ENCODE results near the gene CCDC92.

CCDC92 gene

DNA sequence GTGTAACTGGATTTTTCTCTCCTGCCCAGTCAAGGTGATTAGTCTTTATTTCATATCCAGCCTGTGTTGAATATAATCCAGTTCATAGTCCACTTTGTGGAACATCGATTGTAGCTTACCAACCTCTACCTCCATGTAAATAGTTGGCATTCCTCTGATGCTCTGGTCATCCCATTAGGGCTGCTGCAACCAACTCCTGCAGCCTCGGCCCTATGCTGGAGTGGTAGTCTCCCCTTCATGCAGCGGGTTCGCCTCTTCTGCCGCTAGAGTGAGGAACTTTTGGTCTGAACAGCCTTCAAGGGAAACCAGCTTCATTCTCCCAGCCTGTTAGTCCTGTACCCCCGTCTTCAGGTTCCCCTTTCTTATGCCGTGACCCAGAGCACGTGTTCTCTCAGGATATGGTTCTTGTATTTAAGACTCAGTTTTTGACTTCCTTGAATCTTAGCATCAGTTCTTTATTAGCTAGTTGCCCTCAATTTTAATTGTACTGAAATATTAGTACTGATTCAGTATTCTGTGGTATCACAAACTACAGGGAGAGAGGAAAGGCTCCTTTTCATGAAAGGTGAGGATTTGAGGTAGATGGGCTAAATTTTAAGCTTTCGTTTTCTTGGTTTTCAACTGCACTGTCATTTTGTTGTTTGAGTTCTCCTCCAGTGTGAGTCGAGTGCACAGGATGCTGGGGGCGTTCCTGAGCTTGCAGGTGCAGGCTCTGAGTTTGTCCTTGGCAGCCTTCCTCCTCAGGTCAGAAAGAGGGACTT, 33.6 kb upstream of the CCDC92 start:
- Histone ChIP-seq H3K36me3 (peaks cover 9 to 53% (median 20%) of the 10 kb centered on the region in 3 donors), H3K27ac (no peak overlapping the region), H3K9me3 (no peaks in the 10 kb centered on the region), H3K27me3 (no peaks in the 10 kb centered on the region), H3K4me1 (no peaks in the 10 kb centered on the region), H3K4me3 (no peak overlapping the region)
- DNase-seq = no peak
- intact Hi-C loops (cut with DNase I; ENCODE audit: low total_unique reads) = no loop called here
- TF ChIP-seq, protein P1, sequence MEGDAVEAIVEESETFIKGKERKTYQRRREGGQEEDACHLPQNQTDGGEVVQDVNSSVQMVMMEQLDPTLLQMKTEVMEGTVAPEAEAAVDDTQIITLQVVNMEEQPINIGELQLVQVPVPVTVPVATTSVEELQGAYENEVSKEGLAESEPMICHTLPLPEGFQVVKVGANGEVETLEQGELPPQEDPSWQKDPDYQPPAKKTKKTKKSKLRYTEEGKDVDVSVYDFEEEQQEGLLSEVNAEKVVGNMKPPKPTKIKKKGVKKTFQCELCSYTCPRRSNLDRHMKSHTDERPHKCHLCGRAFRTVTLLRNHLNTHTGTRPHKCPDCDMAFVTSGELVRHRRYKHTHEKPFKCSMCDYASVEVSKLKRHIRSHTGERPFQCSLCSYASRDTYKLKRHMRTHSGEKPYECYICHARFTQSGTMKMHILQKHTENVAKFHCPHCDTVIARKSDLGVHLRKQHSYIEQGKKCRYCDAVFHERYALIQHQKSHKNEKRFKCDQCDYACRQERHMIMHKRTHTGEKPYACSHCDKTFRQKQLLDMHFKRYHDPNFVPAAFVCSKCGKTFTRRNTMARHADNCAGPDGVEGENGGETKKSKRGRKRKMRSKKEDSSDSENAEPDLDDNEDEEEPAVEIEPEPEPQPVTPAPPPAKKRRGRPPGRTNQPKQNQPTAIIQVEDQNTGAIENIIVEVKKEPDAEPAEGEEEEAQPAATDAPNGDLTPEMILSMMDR (IDR thresholded peaks at IDR 0.05) = no peak

DNA sequence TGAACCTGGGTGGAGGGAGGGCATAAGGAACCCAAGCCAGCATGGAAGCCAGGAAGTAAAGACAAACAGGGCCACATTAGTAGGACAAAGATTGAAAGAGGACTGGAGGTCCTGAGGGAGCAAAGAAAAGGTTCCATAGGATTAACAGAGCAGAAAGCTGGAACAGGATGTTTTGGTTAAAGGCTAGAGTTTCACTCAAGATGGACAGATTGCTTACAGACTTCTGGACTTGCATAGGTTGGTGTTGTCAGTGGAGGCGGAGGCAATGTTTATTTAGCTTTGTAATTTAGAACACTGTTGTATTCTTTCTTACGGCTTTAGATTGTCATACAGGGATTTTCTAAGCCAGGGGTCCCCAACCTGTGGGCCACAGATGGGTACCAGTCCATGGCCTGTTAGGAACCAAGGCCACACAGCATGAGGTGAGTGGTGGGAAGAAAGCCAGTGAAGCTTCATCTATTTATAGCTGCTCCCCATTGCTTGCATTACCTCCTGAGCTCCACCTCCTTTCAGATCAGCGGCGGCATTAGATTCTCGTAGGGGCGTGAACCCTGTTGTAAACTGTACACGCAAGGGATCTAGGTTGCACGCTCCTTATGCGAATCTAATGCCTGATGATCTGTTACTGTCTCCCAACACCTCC, 31.7 kb upstream of the CCDC92 start:
- no peak overlapping the region for H3K27ac ChIP-seq
- DNase-seq = no peak
- H3K27me3 ChIP-seq = no peaks in the 10 kb centered on the region
- H3K9me3 ChIP-seq = no peaks in the 10 kb centered on the region
- peaks cover 0 to 55% (median 14%) of the 10 kb centered on the region in 3 donors for H3K36me3 ChIP-seq
- TF ChIP-seq, protein P1 (IDR thresholded peaks at IDR 0.05) = no peak
- H3K4me3 ChIP-seq = no peak overlapping the region
- H3K4me1 ChIP-seq = no peaks in the 10 kb centered on the region
- intact Hi-C loops (cut with DNase I; ENCODE audit: low total_unique reads) = no loop called here

DNA sequence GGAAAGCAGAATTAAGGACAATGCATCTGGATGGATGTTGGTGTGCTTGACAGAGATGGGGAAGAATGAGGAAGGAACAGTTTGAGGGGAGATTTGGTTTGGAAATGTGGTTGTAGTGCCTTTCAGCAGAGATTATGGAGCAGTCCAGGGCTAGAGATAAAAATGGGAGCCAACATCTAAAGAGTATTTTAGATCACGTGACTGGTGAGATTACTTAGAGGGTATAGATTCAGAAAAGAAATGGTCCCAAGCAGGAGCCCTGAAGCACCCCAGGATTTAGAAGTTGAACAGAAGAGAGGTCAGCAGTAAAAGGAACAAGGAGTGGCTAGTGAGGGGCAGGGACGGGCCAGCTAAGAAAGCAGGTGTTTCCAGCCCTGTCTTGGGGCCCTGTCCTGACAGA, 30.0 kb upstream of the CCDC92 start:
- Histone ChIP-seq H3K9me3 (no peaks in the 10 kb centered on the region), H3K27ac (no peak overlapping the region), H3K4me3 (no peak overlapping the region), H3K36me3 (peaks cover 8 to 65% (median 26%) of the 10 kb centered on the region in 3 donors), H3K27me3 (no peaks in the 10 kb centered on the region), H3K4me1 (no peaks in the 10 kb centered on the region)
- TF ChIP-seq, protein P1 (IDR thresholded peaks at IDR 0.05) = no peak
- intact Hi-C loops (cut with DNase I; ENCODE audit: low total_unique reads) = no loop called here
- no peak for DNase-seq

DNA sequence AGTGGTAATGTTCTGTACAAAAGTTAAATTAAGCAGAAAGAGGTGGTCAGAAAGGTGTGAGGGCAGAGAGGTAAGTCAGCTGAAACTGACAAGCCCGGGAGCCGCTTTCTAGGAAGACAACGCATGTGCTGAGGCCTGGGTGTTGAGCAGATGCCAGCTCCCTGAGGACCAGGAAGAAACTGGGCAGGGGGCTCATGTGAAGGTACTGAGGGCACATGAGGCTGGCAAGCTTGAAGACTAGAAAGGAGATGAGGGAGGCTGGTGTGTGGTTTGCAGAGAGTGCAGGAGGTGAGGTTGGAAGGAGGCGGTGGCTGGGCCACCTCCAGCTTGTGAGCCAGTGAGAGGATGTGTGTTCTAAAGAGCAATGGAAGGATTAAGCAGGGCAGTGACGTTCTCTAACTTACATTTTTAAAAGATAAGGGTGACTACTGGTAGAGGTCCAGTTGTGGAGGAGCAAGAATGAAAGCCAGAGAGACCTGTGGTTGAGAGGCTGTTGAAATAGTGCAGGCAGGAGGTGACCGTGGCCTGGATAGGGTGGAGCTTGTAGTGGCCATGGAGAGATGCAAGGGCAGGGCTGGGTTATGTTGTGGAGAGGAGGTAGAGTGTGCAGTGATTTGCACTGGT, 29.5 kb upstream of the CCDC92 start:
- Histone ChIP-seq H3K9me3 (no peaks in the 10 kb centered on the region), H3K4me1 (no peaks in the 10 kb centered on the region), H3K4me3 (no peak overlapping the region), H3K36me3 (peaks cover 8 to 66% (median 26%) of the 10 kb centered on the region in 3 donors), H3K27ac (no peak overlapping the region), H3K27me3 (no peaks in the 10 kb centered on the region)
- intact Hi-C loops (cut with DNase I; ENCODE audit: low total_unique reads) = no loop called here
- DNase-seq = no peak
- TF ChIP-seq, protein P1 (IDR thresholded peaks at IDR 0.05) = no peak

DNA sequence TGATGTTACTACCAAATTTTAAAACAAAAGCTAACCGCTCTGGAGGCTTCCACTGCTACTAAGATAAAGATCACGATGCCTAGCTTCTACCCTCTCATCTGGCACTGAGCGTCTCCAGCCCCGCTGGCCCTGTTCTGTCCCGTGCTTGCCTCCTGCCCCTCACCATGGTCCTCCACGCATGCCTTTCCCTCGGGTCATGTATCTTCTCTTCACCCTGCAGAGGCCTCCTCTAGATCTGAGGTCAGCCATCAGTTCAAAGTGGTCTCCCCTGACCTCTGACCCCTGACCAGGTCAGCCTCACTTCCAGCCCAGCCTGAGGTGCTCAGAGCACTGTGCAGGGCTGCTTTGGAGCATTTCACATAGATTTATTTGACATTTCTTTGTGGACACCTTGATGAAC, 28.7 kb upstream of the CCDC92 start:
- intact Hi-C loops (cut with DNase I; ENCODE audit: low total_unique reads) = no loop called here

More for the DNA sequence above, 28.7 kb upstream of the CCDC92 start:
- Histone ChIP-seq H3K36me3 (peaks cover 8 to 61% (median 26%) of the 10 kb centered on the region in 3 donors), H3K9me3 (no peaks in the 10 kb centered on the region), H3K4me1 (no peaks in the 10 kb centered on the region), H3K4me3 (no peak overlapping the region), H3K27ac (no peak overlapping the region), H3K27me3 (no peaks in the 10 kb centered on the region)
- DNase-seq = no peak
- TF ChIP-seq, protein P1 (IDR thresholded peaks at IDR 0.05) = no peak
